GM12872 (cell line): ENCODE data around the gene LASP1NB.
A peak's percentile ranks its signal among the peaks of the same experiment; 100 is the strongest.

ENCODE experiments used
- TF ChIP-seq, protein P1 (sequence below): IDR thresholded peaks from 3 replicates; pipeline ENCODE4 v1.5.1; 2011; ENCODE audit warnings: low read depth, mild to moderate bottlenecking, low read length, moderate library complexity; ENCODE audit not compliant: insufficient read depth

LASP1NB gene

DNA sequence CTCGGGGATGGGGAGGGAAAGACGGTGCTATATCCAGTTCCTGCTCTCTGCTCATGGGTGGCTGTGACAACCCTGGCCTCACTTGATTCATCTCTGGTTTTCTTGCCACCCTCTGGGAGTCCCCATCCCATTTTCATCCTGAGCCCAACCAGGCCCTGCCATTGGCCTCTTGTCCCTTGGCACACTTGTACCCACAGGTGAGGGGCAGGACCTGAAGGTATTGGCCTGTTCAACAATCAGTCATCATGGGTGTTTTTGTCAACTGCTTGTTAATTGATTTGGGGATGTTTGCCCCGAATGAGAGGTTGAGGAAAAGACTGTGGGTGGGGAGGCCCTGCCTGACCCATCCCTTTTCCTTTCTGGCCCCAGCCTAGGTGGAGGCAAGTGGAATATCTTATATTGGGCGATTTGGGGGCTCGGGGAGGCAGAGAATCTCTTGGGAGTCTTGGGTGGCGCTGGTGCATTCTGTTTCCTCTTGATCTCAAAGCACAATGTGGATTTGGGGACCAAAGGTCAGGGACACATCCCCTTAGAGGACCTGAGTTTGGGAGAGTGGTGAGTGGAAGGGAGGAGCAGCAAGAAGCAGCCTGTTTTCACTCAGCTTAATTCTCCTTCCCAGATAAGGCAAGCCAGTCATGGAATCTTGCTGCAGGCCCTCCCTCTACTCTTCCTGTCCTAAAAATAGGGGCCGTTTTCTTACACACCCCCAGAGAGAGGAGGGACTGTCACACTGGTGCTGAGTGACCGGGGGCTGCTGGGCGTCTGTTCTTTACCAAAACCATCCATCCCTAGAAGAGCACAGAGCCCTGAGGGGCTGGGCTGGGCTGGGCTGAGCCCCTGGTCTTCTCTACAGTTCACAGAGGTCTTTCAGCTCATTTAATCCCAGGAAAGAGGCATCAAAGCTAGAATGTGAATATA, 4.8 kb upstream of the LASP1NB start:
- TF ChIP-seq, protein P1, sequence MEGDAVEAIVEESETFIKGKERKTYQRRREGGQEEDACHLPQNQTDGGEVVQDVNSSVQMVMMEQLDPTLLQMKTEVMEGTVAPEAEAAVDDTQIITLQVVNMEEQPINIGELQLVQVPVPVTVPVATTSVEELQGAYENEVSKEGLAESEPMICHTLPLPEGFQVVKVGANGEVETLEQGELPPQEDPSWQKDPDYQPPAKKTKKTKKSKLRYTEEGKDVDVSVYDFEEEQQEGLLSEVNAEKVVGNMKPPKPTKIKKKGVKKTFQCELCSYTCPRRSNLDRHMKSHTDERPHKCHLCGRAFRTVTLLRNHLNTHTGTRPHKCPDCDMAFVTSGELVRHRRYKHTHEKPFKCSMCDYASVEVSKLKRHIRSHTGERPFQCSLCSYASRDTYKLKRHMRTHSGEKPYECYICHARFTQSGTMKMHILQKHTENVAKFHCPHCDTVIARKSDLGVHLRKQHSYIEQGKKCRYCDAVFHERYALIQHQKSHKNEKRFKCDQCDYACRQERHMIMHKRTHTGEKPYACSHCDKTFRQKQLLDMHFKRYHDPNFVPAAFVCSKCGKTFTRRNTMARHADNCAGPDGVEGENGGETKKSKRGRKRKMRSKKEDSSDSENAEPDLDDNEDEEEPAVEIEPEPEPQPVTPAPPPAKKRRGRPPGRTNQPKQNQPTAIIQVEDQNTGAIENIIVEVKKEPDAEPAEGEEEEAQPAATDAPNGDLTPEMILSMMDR, result no peak

DNA sequence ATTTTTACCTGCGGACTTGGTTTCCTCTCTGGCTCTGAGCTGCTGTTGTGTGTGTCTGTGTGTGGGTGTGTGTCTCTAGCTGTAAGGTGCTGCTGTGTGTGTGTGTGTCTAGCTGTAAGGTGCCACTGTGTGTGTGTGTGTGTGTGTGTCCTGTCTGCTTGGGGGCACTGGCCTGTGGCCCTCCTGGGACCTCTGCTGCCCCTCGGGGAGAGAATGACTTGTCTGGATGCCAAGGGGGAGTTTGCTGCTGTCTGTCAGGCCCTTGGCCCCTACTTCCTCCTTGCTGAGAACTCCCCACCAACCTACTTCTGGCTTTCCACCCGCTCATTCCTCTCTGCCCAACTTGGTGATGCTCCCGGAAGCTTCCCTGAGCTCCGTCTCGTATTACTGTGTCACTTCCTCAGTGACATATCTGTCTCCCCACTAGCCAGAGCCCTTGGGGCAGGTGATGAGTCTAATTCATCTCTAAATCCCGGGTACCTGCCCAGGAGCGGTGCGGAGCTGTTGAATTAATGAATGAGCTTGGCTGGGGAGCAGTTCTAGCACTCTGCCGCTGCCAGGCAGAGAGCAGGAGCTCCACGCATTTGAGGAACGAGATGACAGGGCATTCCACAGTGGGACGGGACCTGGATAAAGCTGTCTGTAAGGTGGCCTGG, 3.5 kb upstream of the LASP1NB start:
- TF ChIP-seq, protein P1, result no peak

DNA sequence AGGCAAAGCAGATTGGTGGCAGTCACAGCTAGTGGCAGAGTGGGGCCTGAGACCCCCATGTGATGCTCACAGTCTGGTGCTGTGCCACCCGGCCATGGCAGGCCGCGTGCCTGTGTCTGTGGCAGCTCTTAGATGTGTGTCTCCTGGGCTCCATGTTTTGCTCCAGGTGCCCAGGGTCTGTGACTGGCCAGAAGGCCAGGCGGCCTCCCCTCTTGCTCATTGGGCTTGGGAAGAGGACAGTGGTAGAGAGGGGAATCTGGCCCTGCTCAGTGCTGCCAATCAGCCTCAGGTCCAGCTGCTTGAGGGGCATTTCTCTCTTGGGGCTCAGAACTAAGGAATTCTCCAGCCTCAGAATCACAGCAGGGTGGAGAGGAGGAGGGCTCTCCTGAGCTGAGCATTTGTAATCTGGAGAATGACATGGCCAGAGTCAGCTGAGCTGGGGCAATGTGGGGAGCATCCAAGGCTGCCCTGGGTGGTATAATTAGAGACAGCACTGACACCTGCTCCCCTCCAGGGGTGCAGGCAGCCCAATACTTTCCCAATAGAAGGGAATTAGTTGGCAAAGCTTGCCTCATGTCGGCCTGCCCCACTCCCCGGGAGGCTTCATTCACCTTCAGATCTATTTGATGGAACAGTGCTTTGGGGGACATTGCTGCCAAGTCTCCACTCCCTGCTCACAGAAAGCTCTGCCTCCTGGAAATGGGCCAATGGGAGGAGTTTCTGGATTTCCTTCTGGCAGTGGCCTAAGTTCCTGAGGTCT, 2.7 kb upstream of the LASP1NB start:
- TF ChIP-seq, protein P1, result 0 out of 3 replicates have a peak, but pooled peaks have one; percentile 17

DNA sequence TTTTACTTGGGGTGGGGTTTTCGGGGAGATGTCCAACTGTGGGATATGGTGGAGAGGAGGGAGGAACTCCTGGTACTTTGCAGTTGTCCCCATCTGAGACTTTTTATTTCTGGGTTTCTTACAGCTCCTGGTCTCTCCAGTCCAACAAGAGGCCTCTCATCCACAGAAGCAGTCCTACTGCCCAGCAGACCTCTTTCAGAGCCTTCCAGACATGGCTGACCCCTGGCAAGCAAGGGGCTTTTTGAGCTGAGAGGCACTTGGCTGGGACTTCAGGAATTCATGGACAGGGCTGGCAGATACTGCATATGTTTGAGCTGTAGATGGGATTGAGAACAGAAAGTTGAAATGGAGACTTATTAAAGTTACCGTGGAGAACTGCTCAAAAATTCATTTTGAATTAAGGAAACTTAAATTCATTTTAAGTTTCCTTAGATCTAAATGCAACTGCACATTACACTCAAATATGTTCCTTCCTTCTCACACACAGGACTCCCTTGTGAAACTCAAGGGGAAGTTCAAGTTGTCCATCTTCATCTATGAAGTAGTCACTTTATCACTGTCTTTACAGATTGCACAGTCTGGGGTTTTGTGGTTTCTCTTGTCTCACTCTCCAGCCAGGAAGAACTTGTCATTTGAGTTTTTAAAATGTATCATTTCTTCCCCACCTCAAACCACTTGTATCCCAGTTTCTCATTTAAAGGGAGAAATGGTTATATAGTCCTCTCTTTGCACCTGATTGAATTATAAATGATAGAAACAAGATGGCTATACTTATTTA, 1.1 kb downstream of the LASP1NB start:
- TF ChIP-seq, protein P1, result no peak

DNA sequence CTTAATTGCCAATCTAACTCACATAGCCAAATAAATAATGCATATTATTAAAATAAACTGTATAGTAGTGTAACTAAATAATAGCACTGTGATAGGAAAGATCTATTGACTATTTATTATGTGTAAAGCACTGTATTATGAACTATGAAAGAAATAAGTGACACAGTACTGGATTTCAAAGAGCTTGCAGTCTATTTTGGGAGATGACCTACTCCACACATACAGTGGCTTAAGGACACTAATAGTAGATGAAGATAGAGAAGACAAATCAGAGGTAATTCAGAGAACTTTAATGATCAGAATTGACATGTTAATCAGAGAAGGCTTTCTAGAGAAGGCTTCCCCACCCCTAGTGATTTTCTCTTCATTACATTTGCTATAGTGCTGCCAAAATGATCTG, 14.6 kb downstream of the LASP1NB start:
- TF ChIP-seq, protein P1, result no peak

DNA sequence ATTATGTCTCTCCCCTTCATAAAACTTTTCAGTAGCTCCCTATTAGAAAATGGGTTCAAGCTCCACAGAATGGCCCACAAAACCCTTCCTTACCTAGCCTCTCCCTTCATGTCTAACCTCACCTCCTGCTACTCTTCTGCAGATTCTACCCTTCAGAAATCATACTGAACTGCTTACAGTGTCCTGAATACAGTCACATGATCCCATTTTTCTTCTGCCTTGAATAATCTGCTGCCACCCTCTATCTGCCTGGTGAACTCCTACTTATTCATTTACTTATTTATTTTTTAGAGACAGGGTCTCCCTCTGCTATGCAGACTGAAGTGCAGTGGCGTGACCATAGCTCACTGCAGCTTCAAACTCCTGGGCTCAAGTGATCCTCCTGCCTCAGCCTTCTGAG, 15.0 kb downstream of the LASP1NB start:
- TF ChIP-seq, protein P1, result no peak
